Panc1 (cell line): Measurements from ENCODE around the gene NPNT.

Experiments used
- POLR2AphosphoS5 ChIP-seq: IDR thresholded peaks from 2 replicates; pipeline ENCODE4 v1.6.1; 2012; ENCODE audit warnings: mild to moderate bottlenecking, low read depth, low read length, moderate library complexity
- SIN3A ChIP-seq: IDR thresholded peaks from 2 replicates; pipeline ENCODE4 v1.6.1; 2012; ENCODE audit warnings: low read depth, mild to moderate bottlenecking, low read length, moderate library complexity, borderline replicate concordance; ENCODE audit not compliant: insufficient read depth
- TF ChIP-seq, protein P1 (sequence below): fragments of 450-650 bp; IDR thresholded peaks from 2 replicates; pipeline ENCODE4 v1.5.1; 2017; ENCODE audit warnings: mild to moderate bottlenecking
- TF ChIP-seq, protein P2 (sequence below), 2 experiments: IDR thresholded peaks; 2 replicates each; pipeline ENCODE4 v1.6.1; 2011 to 2012; ENCODE audit warnings: low read depth in 2 of 2, control low read depth in 1 of 2, low read length in 1 of 2, mild to moderate bottlenecking in 1 of 2, moderate library complexity in 1 of 2; ENCODE audit not compliant: insufficient read depth in 1 of 2

DNA sequence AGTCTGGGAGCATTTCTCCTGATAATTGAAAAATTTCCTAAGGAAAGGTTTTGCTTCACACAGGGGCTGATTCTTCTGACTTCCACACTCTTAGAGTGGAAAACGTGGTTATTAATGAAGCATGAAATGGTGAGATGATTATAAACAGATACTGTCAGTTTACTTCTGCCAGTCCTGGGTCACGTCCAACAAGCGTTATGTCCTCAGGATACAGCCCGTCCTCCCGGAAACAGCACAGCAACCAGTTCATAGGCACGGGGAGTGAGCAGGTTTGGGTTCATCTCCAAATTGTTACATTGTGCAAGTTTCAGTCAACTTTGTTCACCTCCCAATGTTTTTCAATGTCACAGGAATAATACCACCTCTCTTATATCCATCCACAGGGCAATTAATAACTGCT is 98.8 kb downstream of the NPNT start:
- TF ChIP-seq, protein P1, sequence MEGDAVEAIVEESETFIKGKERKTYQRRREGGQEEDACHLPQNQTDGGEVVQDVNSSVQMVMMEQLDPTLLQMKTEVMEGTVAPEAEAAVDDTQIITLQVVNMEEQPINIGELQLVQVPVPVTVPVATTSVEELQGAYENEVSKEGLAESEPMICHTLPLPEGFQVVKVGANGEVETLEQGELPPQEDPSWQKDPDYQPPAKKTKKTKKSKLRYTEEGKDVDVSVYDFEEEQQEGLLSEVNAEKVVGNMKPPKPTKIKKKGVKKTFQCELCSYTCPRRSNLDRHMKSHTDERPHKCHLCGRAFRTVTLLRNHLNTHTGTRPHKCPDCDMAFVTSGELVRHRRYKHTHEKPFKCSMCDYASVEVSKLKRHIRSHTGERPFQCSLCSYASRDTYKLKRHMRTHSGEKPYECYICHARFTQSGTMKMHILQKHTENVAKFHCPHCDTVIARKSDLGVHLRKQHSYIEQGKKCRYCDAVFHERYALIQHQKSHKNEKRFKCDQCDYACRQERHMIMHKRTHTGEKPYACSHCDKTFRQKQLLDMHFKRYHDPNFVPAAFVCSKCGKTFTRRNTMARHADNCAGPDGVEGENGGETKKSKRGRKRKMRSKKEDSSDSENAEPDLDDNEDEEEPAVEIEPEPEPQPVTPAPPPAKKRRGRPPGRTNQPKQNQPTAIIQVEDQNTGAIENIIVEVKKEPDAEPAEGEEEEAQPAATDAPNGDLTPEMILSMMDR: no peak
- TF ChIP-seq SIN3A (no peak), POLR2AphosphoS5 (no peak)
- TF ChIP-seq, protein P2, sequence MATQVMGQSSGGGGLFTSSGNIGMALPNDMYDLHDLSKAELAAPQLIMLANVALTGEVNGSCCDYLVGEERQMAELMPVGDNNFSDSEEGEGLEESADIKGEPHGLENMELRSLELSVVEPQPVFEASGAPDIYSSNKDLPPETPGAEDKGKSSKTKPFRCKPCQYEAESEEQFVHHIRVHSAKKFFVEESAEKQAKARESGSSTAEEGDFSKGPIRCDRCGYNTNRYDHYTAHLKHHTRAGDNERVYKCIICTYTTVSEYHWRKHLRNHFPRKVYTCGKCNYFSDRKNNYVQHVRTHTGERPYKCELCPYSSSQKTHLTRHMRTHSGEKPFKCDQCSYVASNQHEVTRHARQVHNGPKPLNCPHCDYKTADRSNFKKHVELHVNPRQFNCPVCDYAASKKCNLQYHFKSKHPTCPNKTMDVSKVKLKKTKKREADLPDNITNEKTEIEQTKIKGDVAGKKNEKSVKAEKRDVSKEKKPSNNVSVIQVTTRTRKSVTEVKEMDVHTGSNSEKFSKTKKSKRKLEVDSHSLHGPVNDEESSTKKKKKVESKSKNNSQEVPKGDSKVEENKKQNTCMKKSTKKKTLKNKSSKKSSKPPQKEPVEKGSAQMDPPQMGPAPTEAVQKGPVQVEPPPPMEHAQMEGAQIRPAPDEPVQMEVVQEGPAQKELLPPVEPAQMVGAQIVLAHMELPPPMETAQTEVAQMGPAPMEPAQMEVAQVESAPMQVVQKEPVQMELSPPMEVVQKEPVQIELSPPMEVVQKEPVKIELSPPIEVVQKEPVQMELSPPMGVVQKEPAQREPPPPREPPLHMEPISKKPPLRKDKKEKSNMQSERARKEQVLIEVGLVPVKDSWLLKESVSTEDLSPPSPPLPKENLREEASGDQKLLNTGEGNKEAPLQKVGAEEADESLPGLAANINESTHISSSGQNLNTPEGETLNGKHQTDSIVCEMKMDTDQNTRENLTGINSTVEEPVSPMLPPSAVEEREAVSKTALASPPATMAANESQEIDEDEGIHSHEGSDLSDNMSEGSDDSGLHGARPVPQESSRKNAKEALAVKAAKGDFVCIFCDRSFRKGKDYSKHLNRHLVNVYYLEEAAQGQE (IDR thresholded peaks at IDR 0.05; ENCODE audit: insufficient read depth in 1 of 2, low read depth in 2 of 2, low read length in 1 of 2): no peak
